Activated CD8-positive, alpha-beta memory T cell treated with anti-CD3 and anti-CD28 coated beads, Interleukin-2, amount 50 U/mL, for 24 hours (primary cell): ENCODE measurements around the gene CKS1B.
"Not testable (repeated sequence)": the region's sequence is repeated elsewhere in the genome, so short reads cannot be mapped to it uniquely, and the experiment has no call there.

ENCODE experiments used
- DNase-seq: peaks from one replicate; pipeline ENCODE4 v3.0.0-alpha.2; 2020; ENCODE audit errors: extremely low read depth

CKS1B gene

DNA sequence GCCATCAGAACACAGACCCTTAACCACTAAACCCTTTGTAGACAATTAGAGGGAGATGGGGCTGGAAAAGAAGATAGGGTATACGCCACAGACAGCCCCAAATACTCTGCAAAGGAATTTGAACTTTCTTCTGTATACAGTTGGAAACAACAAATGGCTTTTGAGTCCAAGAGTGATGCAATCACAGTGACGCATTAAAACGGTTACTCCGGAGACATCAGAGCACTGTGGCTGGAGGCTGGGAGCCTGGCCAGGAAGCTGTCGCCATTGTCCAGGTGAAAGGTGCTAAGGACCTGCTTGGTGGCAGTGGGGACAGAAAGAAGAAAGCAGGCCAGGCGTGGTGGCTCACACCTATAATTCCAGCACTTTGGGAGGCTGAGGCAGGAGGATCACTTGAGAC is 12.8 kb downstream of the CKS1B start:
- no peak for DNase-seq

DNA sequence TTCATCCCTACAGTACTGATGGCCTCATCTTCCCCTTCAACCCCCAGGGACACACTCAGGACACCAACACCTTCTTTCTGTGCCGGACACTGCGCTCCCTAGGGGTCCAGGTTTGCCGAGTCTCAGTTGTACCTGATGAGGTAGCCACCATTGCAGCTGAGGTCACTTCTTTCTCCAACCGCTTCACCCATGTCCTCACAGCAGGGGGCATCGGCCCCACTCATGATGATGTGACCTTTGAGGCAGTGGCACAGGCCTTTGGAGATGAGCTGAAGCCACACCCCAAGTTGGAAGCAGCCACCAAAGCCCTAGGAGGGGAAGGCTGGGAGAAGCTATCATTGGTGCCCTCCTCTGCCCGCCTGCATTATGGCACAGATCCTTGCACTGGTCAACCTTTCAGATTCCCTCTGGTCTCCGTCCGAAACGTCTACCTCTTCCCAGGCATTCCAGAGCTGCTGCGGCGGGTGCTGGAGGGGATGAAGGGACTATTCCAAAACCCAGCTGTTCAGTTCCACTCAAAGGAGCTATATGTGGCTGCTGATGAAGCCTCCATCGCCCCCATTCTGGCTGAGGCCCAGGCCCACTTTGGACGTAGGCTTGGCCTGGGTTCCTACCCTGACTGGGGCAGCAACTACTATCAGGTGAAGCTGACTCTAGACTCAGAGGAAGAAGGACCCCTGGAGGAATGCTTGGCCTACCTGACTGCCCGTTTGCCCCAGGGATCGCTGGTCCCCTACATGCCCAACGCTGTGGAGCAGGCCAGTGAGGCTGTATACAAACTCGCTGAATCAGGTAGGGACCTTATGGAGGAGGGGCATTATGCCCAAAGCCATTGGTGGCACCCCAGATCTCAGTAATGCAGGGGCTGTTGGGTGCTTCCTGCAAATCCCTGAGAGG is 13.8 kb downstream of the CKS1B start:
- DNase-seq, result no peak

DNA sequence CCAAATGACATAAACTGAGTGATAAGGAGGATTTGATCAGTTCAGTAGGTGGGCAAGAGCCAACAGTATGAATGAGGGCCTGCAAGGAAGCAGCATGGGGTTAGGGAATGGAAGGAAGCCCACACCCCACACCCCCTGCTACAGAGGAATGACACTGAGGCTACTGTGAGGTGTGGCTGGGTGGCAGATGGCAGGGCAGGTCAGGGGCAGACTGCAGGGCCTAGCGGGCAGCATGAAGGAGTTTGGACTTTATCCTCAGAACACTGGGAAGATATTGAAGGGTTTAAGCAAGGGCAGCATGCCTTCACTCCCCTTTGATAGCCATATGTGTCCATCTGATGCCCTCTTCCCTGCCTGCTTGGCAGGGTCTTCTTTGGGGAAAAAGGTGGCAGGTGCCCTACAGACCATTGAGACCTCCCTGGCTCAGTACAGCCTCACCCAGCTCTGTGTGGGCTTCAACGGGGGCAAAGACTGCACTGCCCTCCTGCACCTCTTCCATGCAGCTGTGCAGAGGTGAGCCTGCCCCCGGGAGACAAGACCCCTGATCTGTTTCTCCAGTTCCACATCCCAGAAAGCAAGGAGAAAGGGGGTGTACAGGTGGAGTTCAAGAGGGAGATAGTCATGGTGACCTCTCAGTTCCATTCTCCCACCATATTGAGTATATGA is 14.8 kb downstream of the CKS1B start:
- no peak for DNase-seq

DNA sequence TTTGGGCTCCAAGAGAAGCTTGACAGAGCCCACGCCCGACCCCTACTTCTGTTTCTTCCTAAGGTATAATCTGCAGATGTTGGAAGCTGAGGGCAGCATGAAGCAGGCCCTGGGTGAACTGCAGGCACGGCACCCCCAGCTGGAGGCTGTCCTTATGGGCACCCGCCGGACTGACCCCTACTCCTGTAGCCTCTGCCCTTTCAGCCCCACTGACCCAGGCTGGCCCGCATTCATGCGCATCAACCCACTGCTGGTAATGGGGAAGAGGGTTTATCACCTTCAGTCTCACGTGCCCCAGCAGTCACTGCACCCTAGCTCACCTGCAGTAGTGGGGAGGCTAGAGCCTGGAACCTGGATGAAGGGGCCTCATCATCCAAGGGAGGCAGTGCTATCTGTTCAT is 15.8 kb downstream of the CKS1B start:
- DNase-seq, result no peak

DNA sequence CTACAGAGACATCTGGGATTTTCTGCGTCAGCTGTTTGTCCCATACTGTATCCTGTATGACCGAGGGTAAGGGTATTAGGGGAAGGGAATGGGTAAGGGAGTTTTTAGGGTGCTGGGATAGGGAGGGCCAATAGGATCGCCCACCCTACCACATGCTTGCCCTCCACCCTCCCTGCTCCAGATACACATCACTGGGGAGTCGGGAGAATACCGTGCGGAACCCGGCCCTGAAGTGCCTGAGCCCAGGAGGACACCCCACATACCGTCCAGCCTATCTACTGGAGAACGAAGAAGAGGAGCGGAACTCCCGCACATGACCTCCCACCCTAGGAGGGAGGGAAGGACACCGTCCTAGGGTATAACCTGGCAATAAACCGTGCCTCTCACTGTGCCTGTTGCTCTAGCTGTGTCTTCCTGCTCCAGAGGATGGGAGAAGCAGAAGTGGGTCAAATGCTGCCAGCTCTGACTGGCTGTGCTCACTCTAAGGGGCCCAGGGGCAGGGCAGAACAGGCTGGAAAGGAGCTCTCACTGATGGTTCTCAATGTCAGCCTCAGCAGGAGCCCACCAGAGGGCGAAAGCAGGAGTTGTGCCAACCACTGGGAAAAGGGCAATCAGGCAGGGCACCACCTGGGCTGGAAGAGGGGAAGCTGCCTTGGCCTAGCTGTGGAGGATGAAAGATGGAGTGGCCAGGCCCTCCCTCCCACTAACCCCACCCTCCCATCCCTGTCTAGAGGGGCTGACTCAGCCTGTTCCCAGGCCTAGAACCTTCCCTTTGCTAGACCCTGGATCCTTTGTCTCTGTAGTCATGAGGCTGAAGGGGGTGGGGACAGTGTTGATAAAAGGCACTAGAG is 18.5 kb downstream of the CKS1B start:
- no peak for DNase-seq

DNA sequence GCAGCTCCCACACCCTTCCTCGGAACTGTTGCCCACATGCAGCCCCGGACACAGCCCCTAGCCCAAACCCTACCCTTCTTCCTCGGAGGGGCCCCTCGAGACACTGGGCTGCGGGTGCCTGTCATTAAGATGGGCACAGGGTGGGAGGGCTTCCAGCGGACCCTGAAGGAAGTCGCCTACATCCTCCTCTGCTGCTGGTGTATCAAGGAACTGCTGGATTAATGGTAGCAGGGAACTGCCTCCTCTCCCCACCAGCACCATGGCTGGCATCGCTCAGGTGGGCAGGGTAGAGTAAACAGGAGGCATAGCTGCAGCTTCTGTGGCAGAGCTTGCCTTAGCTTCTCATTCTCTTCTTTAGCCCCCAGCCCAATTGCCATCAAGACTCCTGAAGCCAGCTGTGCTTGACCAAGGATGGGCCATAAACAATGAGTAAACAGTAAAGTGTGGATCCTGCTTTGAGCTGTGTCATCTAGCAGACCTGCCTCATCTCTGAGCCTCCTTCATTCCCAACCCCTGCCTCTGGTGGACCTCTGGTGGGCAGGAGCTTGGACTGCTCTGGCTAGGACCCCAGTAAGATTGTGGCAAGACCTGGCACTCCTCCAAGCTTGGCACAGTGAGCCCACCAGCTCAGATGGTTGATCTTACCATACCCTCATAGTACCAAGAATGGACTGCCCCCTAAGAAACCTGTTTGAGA is 19.2 kb downstream of the CKS1B start, which contains the start of gene LENEP:
Gene LENEP (plus strand): TSS at position 15 of the 697 bp plus-strand sequence. CDS start 22 bp downstream, at position 37.
- no peak for DNase-seq

DNA sequence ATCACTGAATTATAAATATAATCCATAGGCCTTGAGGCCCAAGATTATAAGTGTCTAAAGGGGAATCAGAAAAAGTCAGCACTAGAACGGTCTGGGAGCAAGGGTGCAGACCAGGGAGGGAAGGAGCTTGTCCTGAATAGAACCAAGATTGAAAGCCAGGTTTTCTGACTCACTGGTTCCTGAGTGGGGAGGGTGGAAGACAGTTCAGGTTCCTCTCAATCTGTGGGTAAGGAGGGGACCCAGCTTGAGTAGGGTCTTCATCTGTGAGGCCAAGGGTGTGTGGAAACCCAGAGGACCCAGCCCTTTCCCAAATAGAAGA is 19.7 kb downstream of the CKS1B start:
- DNase-seq, result no peak

DNA sequence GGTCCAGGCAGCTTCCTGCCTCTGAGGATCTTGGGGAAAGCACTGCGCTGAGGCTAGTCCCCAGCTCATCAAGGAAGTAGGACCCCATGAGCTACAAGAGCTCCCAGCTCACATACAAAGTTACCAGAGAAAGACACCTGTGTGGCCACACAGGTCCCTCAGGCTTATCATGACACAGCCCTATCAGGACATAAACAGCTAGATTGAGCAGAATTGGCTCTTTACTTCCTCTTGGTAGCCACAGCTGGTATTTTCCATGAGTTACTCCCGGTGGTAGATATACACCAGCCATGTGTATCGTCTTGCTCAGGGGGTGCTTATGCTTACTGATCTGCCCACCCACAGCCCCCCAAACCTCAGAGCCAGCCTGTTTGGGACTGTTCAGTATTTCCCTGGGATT is 20.1 kb downstream of the CKS1B start:
- DNase-seq, result no peak

DNA sequence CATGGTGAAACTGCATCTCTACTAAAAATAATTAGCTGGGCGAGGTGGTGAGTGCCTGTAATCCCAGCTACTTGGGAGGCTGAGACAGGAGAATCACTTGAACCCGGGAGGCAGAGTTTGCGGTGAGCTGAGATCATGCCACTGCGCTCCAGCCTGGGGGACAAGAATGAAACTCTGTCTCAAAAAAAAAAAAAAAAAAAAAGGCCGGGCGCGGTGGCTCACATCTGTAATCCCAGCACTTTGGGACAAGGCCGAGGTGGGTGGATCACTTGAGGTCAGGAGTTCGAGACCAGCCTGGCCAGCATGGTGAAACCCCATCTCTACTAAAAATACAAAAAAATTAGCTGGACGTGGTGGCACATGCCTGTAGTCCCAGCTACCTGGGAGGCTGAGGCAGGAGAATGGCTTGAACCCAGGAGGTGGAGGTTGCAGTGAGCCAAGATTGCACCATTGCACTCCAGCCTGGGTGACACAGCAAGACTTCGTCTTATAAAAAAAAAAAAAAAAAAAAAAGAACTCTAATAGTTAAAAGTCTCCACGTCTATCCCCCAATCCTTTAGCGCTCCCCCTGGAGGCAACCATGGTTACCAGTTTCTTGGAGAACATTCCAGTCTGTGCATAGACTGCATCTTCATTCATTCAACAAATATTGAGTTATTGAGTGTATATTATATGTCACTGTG is 21.0 kb downstream of the CKS1B start:
- not testable (repeated sequence) for DNase-seq

DNA sequence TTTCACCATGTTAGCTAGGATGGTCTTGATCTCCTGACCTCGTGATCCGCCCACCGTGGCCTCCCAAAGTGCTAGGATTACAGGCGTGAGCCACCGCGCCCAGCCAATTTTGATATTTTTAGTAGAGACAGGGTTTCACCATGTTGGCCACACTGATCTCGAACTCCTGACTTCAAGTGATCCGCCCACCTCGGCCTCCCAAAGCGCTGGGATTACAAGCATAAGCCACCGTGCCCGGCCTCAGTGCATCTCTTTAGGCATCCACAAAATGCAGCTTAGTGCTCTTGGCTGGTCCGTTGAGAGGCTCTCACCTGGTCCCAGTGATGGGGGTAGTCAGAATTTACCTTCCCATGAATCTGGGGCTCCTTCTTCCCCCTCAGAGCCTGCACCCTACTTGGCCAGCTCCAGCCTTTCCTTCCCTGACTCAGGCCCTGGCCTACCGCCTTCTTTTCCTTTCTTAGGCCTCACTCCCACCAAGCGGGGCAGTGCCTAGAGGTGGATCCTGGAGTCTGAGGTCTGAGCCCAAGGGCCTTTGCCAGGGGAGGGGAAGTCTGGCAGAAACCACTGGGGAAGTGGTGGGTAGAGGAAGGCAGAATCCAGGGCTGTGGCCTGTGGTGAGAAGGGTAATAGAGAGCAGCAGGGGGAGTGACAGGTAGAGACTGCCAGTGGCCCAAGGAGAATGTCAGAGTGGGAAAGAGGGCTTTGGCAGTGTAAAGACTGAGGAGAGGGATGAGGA is 22.7 kb downstream of the CKS1B start:
- DNase-seq, result no peak

DNA sequence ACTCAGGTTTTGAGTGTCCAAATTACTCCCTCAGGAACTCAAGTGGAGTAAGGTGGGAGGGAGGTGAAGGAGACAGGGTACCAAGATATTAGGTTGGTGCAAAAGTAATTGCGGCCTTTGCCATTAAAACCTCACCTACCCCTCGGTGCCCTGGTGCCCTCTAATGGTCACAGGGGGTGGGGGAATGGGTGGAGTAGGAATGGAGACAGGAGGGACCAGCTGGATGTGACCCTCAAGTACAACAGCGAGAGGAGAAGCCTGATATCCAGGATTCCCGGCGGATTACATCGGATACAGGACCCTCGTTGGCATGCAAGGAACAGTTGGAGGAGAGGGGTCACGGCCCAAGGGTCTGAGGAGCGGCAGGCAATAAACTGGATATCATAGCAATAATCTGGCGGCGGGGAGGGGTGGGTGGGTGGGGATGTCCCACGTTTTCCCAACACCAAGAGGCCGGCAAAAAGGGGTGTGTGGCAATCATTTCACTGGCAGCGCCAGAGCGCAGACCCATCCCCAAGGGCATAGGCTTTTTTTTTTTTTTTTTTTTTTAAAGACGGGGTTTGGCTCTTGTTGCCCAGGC is 23.8 kb downstream of the CKS1B start:
- DNase-seq, result no peak

DNA sequence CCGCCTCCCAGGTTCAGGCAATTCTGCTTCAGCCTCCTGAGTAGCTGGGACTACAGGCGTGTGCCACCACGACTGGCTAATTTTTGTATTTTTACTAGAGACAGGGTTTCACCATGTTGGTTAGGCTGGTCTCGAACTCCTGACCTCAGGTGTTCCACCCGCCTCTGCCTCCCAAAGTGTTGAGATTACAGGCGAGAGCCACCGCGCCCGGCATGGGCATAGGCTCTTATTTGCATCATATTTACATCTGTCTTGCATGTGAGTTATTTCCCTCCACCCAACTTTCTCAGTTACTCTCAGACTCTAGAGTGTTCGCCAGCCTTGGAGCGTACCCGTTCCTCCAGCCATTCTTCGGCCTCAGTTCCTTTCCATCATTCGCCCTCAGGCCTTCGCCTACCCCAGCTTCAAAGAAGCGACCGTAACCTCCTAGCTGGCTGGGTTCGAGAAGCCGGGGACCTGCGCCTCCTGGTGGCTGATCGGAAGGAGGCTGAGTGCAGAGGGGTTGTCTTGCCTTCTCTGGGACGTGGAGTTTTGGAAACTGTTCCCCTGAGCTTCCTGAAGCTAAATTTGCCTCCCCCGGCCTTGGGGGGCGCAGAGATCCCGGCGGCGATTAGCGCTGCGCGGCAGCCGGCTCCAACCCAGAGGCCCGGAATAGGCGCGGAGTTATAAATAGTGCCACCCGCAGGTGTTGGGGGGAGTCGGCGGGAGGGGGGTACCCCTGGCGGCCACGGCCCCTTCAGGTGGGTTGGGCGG is 24.5 kb downstream of the CKS1B start:
- DNase-seq, result no peak

DNA sequence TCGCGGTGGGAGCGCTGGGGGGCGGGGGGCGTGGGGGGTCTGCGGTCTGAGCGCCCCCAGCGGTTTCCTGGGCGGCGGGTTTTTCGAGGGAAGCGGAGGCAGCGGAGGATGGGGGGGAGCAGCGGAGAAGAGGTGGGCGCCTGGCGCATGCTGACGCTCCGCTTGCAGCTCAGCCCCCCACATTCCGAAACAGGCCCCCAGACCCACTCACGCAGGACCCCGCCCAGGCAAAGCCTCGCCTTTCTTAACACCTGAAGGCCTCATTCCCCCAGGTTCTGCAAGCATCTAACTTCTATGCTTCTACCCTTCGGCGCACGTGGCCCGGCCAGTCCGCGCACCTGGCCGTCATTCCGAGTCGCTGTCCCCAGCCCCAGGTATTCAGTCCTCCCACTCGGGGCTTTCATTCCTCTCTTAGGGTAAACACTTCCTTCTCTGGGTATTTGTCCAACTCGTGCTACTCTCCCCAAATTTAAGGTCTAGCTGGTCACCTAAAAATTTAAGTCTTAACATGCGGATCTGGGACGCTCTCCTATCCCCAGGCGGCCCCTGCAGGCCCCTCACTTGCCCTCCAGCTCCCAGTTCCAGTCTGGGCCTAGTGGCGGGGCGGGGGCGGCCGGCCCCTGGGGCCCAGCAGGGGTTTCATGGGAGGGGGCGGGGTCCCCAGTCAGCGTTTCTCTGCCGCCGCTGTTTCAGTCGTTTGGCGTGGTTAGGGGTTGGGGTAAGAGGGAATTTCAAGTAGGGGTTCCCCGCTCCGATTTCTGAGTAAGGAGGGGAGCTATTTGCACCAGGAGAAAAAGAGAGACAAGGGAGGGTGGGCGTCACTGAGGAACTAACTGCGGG is 25.3 kb downstream of the CKS1B start:
- no peak for DNase-seq

DNA sequence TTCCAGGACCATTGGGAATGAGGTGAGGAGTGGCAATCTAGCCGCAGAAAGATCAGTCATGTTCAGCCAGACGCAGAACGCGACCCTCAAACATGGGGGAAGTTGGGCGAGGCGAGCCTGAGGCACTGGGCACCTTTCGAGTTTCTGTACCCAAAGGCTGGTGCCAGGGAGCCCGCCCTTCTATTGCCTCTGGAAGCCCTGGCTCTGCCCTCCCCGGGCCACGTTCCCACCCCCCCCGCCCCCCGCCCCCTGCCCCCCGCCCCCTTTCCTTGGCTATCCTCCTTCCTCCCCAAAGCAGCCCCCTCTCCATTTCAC is 25.9 kb downstream of the CKS1B start:
- no peak for DNase-seq

DNA sequence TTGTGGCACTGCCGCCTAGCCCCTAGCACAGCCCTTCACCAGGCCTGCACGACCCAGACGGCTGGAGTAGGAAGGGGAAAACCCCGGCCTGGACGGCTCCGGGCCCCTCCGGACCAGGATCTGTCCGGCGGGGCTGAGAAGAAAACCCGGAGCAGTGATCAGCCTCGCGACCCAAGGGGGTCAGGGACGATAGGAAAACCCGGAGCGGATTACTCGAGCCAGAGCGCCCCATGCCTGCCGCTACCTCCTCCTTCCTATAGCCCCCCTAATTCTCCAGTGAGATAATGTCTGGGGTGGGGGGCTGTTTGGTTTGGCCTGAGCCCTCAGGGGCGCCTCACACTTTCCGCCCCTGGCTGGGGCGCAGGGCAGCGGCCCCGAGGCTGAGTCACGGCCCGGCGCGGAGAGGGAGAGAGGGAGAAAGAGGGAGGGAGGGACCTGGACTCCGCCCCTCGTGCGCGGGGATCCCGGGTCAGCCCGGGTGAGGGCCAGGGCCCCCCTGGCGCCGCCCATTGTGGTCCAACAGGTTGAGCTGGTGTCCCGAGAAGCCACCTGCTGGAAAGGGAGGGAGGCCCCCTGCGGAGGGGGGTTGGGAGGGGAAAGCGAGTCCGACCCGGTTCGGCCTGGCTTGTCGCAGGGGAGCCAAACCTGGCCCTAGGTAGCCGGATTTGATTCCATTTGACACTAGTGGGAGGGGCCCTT is 26.4 kb downstream of the CKS1B start:
- peak; percentile 58 for DNase-seq

DNA sequence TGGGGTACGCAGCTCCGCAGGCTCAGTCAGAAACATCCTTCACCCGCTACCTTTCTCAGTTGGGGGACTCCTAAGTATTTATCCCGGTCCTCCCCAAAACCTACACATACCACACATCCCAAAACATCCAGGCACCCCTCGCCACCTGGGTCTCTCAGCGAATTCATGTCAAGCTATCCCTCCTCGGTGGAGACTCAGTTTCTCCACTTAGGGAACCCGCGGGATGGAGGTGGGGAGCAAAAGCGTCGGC is 26.9 kb downstream of the CKS1B start:
- no peak for DNase-seq

DNA sequence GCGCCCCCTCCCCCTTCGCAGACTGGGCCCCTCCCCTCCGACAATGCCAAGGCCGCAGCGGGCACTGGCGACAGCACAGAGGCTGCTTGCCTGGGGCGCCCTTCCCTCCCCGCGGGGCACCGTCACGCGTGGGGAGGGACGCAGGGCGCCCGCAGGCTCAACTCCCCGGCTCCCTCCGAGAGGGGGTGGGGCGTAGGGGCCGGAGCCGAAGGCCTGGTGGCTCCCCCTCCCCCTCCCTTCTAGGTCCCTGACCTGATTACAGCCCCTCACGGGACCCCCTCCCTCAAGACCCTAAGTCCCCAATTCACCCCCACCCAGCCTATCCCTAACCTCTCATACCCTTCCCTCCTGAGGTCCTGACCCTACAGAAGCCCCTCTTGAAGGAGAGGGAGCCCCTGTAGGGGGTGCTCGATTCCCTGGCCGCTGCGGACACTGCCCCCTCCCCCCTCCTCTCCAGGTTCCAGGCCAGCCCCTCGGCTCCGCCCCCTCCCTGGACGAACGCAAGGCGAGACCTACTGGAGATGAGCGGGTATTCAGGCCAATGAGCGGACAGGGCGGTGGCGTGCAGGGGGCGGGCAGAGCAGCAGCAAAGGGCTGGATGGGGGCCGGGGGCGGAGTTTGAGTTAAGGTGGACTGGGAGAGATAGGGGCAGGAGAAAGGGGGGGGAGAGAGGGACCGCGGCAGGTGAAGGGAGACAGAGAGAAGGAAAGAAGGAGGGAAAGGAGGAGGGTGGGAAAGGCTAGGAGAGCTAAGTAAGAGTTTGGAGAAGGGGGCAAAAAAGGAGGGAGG is 27.4 kb downstream of the CKS1B start:
- DNase-seq, result peak; percentile 98
